ENCODE data around the gene POLD2.
"Not testable (repeated sequence)": the region's sequence is repeated elsewhere in the genome, so short reads cannot be mapped to it uniquely, and the experiment has no call there.

The POLD2 gene

GRCh38 chr7:44123190-44124003 is at the start of gene POLD2:
Gene POLD2, minus strand, starts transcription at chr7:44123548. Its CDS starts 1,495 bp downstream, at chr7:44122053.
- DNase-seq (ENCODE audit: low read depth in 2 of 2): peak; percentile 95 to 98

- DNase-seq (ENCODE audit: low read depth in 2 of 2): no peak
These were observed 49.6 kb upstream of the POLD2 start for GRCh38 chr7:44172803-44173424.

- no peak for DNase-seq (ENCODE audit: low read depth in 2 of 2)
These were observed 49.0 kb upstream of the POLD2 start for GRCh38 chr7:44172352-44172751.

DNA sequence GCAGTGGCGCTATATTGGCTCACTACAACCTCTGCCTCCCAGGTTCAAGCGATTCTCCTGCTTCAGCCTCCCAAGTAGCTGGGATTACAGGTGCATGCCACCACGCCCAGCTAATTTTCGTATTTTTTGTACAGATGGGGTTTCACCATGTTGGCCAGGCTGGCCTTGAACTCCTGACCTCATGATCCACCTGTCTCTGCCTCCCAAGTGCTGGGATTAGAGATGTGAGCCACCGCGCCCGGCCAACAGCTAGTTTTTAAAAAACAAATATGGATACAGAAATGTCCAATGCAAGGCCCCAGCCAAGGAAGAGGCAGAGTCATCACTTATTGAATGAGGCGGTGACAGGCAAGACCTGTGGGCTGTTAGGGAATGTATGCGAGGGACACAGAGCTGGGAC is 48.6 kb upstream of the POLD2 start:
- not testable (repeated sequence) for DNase-seq (ENCODE audit: low read depth in 2 of 2)

- no peak for DNase-seq (ENCODE audit: low read depth in 2 of 2)
These were observed 44.6 kb upstream of the POLD2 start for GRCh38 chr7:44167920-44168319.

- no peak for DNase-seq (ENCODE audit: low read depth in 2 of 2)
These were observed 40.2 kb upstream of the POLD2 start for GRCh38 chr7:44163591-44163990.

DNA sequence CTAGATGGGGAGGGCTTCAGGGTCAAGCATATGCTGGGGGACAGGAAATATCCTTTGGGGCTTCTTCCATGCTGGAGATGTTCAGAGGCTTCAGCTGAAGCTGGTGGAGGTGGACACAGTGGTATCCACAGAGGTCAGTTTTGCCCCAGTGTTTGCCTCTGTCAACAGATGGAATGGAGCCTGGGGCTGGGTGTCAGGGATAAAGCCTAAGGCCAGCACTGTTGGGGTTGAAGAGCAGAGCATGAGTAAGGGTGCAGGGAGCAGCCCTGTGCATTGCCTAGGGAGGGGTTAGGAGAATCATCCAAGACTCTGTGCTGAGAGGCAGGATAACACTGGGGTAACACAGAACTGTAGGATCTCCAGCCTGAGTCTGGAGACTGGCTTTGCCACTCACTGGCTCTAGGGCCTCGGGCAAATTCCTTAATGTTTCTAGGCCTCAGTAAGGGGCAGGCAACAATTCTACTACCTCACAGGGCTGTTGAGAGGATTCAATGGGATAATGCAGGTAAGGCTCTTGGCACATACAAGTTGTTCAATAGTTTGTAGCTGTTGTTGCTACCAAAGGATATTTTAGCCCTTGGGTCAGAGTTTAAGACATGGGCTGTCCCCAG is 39.5 kb upstream of the POLD2 start:
- DNase-seq (ENCODE audit: low read depth in 2 of 2): no peak

DNA sequence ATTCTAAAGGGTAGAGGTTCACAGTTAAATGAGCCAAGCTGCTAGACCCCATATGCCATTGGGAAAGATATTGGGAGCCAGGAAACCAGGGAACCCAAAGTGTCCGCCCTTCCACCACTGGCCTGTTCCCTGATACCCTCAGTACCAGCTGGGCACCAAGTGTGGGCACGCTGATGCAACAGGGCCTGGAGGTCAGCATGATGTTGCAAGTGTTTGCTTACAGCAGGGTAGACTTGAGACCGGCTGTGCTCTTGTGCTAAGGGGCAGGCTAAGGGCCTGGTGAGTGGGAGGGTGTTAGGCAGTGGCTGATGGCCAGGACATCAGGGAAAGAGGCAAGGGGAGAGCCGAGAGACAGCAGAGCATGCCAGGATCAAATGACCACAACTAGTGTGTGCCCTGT is 38.8 kb upstream of the POLD2 start:
- no peak for DNase-seq (ENCODE audit: low read depth in 2 of 2)

- DNase-seq (ENCODE audit: low read depth in 2 of 2): no peak
These were observed 38.0 kb upstream of the POLD2 start for GRCh38 chr7:44161371-44161770.

- DNase-seq (ENCODE audit: low read depth in 2 of 2): no peak
These were observed 36.7 kb upstream of the POLD2 start for GRCh38 chr7:44159824-44160630.

- no peak for DNase-seq (ENCODE audit: low read depth in 2 of 2)
These were observed 35.7 kb upstream of the POLD2 start for GRCh38 chr7:44158873-44159631.

DNA sequence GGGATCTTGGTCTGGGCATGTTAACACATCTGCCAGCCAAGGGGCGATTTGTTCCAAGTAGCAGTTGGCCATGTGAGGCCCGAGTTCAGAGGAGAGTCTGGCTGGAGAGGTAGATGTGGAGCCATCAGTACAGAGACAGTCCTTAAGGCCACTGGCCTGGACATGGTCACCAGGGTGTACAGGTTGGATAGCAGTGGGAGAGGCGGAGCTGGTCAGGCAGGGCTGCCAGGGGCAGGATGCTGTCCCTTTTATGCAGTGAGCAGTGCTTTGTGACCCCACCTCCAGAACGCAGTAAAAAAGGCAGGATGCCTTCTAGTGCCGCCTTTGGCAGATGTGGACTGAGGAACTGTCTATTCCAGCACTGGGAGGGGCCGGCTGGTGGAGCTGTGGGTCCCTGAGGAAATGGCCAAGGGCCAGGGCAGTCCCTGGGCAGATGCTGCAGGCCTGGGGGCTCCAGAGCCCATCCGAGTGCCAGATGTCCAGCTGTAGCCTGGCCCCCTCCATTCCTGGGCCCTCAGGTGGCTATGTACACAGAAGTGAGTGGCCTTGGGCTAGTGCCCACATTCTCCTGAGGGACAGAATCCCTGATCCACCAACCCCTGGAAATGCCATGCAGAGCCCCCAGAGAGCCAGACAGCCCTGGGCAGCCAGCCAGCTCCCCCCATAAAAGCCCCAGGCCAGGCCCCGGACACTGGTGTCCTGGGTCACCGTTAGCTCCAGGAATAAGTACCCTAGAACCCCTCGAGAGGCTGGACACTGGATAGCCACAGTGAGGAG is 34.9 kb upstream of the POLD2 start:
- DNase-seq (ENCODE audit: low read depth in 2 of 2): no peak

GRCh38 chr7:44157116-44158080 is 34.0 kb upstream of the POLD2 start:
- DNase-seq (ENCODE audit: low read depth in 2 of 2): no peak

DNA sequence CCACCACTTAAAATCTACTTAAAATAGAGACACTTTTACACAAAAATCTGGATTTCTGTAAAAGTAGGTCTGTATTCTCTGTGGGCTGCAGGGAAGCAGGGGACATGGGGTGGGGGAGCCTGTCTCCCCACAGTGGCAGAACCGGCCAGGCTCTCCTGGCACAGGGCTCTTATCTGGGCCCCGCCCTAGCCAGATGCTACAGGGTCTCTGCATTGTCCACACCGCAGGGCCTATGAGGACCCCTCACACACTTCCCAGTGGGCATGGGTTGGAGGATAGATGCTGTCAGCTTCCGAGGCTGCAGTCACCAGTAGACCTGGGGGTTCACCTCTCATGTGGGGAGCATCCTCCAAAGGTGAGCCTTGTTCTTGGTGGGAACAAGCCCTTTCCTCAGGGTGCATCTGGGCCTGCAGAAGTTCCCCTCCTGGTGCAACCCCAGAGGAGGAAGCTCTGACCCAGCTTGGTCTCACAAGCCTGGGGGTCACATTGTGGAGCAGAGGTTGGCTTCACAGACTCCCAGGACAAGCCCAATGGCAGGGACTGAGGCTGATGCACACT is 33.2 kb upstream of the POLD2 start:
- no peak for DNase-seq (ENCODE audit: low read depth in 2 of 2)

- no peak for DNase-seq (ENCODE audit: low read depth in 2 of 2)
These were observed 32.1 kb upstream of the POLD2 start for GRCh38 chr7:44155191-44156185.

DNA sequence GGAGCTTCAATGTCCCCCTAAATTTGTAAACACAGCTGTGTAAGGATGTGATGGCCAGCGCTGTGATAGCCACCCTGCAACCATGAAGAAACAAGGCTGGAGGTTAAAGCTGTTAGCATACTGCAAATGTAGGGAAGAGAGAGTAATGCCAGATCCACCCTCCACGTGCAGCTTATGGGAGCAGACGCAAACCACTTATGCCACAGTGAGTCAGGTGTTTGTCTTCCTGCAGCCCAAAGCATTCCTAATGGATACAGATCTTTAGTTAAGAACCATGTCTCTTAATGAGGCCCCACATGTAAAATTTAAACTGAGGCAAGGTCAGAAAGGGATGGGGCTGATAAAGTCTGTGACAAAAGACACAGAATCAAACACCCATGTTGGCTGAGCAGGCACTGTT is 31.4 kb upstream of the POLD2 start:
- no peak for DNase-seq (ENCODE audit: low read depth in 2 of 2)

DNA sequence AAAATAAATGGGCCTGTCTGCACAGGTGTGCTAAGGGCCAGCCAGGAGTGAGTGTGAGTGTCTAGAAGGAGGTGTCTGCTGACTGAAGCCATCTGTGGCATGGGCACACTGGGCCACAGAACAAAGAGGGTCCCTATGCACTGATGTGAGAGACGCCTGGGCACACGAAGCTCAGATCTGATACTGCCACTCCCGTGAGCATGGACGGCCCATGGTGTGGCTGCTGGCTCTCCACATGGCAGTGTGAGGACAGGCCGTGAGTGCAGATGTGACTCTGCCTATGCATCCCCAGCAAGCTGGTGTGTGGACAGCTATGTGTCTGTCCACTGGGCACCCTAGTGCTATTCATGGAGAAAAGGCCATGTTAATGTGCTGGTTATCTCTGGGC is 30.6 kb upstream of the POLD2 start:
- no peak for DNase-seq (ENCODE audit: low read depth in 2 of 2)
